GM23338 (cell line): ENCODE measurements around the gene SNX9. TPM values are rescaled to one million over a fixed set of nuclear protein-coding genes. Genes with fewer than 3 reads are reported as not detected.

Experiments used
- ATAC-seq: fragments of 200-7000 bp; cut with Tn5 transposase; 3 replicates; pipeline ENCODE4 v1.9.1; 2020
- DNase-seq: peaks from one replicate; pipeline ENCODE4 v3.0.0-alpha.2; 2015; ENCODE audit warnings: low spot score
- H2AFZ ChIP-seq: fragments of 200-600 bp; sonication (generic); 2 replicates; pipeline ENCODE4 v1.8.0; 2016; ENCODE audit warnings: antibody characterized with exemption, mild to moderate bottlenecking, moderate library complexity
- H3F3A ChIP-seq: fragments of 200-600 bp; sonication (generic); replicated peaks from 2 replicates; pipeline ENCODE4 v1.8.0; 2017; ENCODE audit warnings: antibody characterized with exemption, mixed run types, low read depth
- H3K27ac ChIP-seq: fragments of 200-600 bp; sonication (generic); 2 replicates; pipeline ENCODE4 v1.6.1; 2016; ENCODE audit warnings: low read depth
- H3K27me3 ChIP-seq: fragments of 200-600 bp; sonication (generic); 2 replicates; pipeline ENCODE4 v1.8.0; 2016; ENCODE audit warnings: mild to moderate bottlenecking, mixed run types, moderate library complexity; ENCODE audit not compliant: insufficient read depth
- H3K36me3 ChIP-seq: fragments of 200-600 bp; sonication (generic); 2 replicates; pipeline ENCODE4 v1.8.0; 2016; ENCODE audit warnings: mild to moderate bottlenecking; ENCODE audit not compliant: insufficient read depth
- H3K4me1 ChIP-seq: fragments of 200-600 bp; sonication (generic); 2 replicates; pipeline ENCODE4 v1.8.0; 2016; ENCODE audit warnings: mild to moderate bottlenecking, moderate library complexity; ENCODE audit not compliant: insufficient read depth
- H3K4me2 ChIP-seq: fragments of 200-600 bp; sonication (generic); 2 replicates; pipeline ENCODE4 v1.7.1; 2017; ENCODE audit warnings: mixed run types
- H3K4me3 ChIP-seq: fragments of 200-600 bp; sonication (generic); 2 replicates; pipeline ENCODE4 v1.6.1; 2016; ENCODE audit warnings: mixed run types
- H3K79me2 ChIP-seq: fragments of 200-600 bp; sonication (generic); replicated peaks from 2 replicates; pipeline ENCODE4 v1.8.0; 2017; ENCODE audit warnings: mild to moderate bottlenecking; ENCODE audit not compliant: insufficient read depth
- H3K9me2 ChIP-seq: fragments of 200-600 bp; sonication (generic); 2 replicates; pipeline ENCODE4 v1.8.0; 2017; ENCODE audit not compliant: insufficient read depth
- H4K20me1 ChIP-seq: fragments of 200-600 bp; sonication (generic); replicated peaks from 2 replicates; pipeline ENCODE4 v1.8.0; 2017; ENCODE audit warnings: mild to moderate bottlenecking; ENCODE audit not compliant: insufficient read depth
- H3K27ac Mint-ChIP-seq: 2 replicates; pipeline ENCODE4 v1.8.0; 2020; ENCODE audit warnings: inconsistent platforms, mild to moderate bottlenecking, moderate library complexity, mixed read lengths
- H3K27me3 Mint-ChIP-seq: 3 replicates; pipeline ENCODE4 v1.8.0; 2022; ENCODE audit warnings: low read depth, mild to moderate bottlenecking, moderate library complexity, mixed read lengths, inconsistent platforms; ENCODE audit not compliant: insufficient read depth, poor library complexity
- H3K36me3 Mint-ChIP-seq: 3 replicates; pipeline ENCODE4 v1.8.0; 2021; ENCODE audit warnings: low read depth, mild to moderate bottlenecking, inconsistent platforms, moderate library complexity, mixed read lengths
- H3K4me1 Mint-ChIP-seq: 3 replicates; pipeline ENCODE4 v1.8.0; 2020; ENCODE audit warnings: mild to moderate bottlenecking, inconsistent platforms, mixed read lengths
- H3K4me3 Mint-ChIP-seq: 3 replicates; pipeline ENCODE4 v1.8.0; 2021; ENCODE audit warnings: moderate library complexity, mild to moderate bottlenecking, inconsistent platforms, mixed read lengths
- H3K9me3 Mint-ChIP-seq: 3 replicates; pipeline ENCODE4 v1.8.0; 2020; ENCODE audit warnings: moderate library complexity, mild to moderate bottlenecking, inconsistent platforms, mixed read lengths
- CREB1 ChIP-seq: fragments of 250-450 bp; sonication (Bioruptor Pico); IDR thresholded peaks from 2 replicates; pipeline ENCODE4 v1.5.0; 2020; ENCODE audit warnings: low read depth, mild to moderate bottlenecking, moderate library complexity
- EZH2 ChIP-seq: fragments of 200-600 bp; sonication (generic); IDR thresholded peaks from one replicate; pipeline ENCODE4 v1.8.0; 2017; ENCODE audit warnings: antibody characterized with exemption, mild to moderate bottlenecking, low read depth; ENCODE audit not compliant: unreplicated experiment
- EZH2phosphoT487 ChIP-seq: fragments of 200-600 bp; sonication (generic); IDR thresholded peaks from one replicate; pipeline ENCODE4 v1.8.1; 2018; ENCODE audit warnings: antibody characterized with exemption; ENCODE audit not compliant: unreplicated experiment
- JUNB ChIP-seq: IDR thresholded peaks from one replicate; pipeline ENCODE4 v1.6.1; 2016; ENCODE audit warnings: antibody characterized with exemption; ENCODE audit not compliant: unreplicated experiment
- NANOG ChIP-seq: IDR thresholded peaks from 2 replicates; pipeline ENCODE4 v1.6.1; 2016; ENCODE audit warnings: antibody characterized with exemption, borderline replicate concordance
- POLR2AphosphoS5 ChIP-seq: IDR thresholded peaks from 2 replicates; pipeline ENCODE4 v1.6.1; 2016; ENCODE audit warnings: antibody characterized with exemption, low read depth
- STAT1 ChIP-seq: IDR thresholded peaks from one replicate; pipeline ENCODE4 v1.6.1; 2016; ENCODE audit warnings: antibody characterized with exemption; ENCODE audit not compliant: unreplicated experiment
- ZNF114 ChIP-seq: fragments of 250-450 bp; sonication (Bioruptor Pico); IDR thresholded peaks from 2 replicates; pipeline ENCODE4 v1.5.0; 2020; ENCODE audit warnings: mild to moderate bottlenecking, moderate library complexity
- ZNF331 ChIP-seq: fragments of 250-450 bp; sonication (Bioruptor Pico); IDR thresholded peaks from 2 replicates; pipeline ENCODE4 v1.5.0; 2020; ENCODE audit warnings: low read depth, mild to moderate bottlenecking, moderate library complexity
- polyA plus RNA-seq: library from polyadenylated mRNA; unstranded; fragments of >200 nt; fragmentation: Nextera tagmentation; extraction: Ambion mirVana; gene quantifications from 2 replicates; pipeline ENCODE4 v1.2.1, GENCODE V29; 2016
- total RNA-seq: library from RNA; depleted of rRNA; stranded (reverse); fragments of >200 nt; shearing (Covaris generic); gene quantifications from 2 replicates; pipeline ENCODE4 v1.2.3, GENCODE V29; 2014
- TF ChIP-seq, protein P1 (sequence below): IDR thresholded peaks from one replicate; pipeline ENCODE4 v1.6.1; 2018; ENCODE audit warnings: antibody characterized with exemption; ENCODE audit not compliant: unreplicated experiment
- TF ChIP-seq, protein P2 (sequence below): IDR thresholded peaks from 2 replicates; pipeline ENCODE4 v1.6.1; 2016; ENCODE audit warnings: antibody characterized with exemption
- TF ChIP-seq, protein P3 (sequence below), 2 experiments: fragments of 200-600 bp in 1 of 2; sonication (generic) in 1 of 2; conservative IDR thresholded peaks; 2 replicates each; pipeline versions ENCODE4 v1.5.1 to v1.6.1; 2016 to 2017; ENCODE audit warnings: antibody characterized with exemption in 2 of 2, low read depth in 2 of 2, mild to moderate bottlenecking in 2 of 2, moderate library complexity in 1 of 2
- TF ChIP-seq, protein P4 (sequence below): fragments of 250-450 bp; sonication (Bioruptor Pico); IDR thresholded peaks from 2 replicates; pipeline ENCODE4 v1.5.0; 2020; ENCODE audit warnings: mild to moderate bottlenecking, moderate library complexity

The SNX9 gene
- total and polyA plus RNA-seq, 2 experiments from 2014 or later: 18.4 to 23.3 TPM

DNA sequence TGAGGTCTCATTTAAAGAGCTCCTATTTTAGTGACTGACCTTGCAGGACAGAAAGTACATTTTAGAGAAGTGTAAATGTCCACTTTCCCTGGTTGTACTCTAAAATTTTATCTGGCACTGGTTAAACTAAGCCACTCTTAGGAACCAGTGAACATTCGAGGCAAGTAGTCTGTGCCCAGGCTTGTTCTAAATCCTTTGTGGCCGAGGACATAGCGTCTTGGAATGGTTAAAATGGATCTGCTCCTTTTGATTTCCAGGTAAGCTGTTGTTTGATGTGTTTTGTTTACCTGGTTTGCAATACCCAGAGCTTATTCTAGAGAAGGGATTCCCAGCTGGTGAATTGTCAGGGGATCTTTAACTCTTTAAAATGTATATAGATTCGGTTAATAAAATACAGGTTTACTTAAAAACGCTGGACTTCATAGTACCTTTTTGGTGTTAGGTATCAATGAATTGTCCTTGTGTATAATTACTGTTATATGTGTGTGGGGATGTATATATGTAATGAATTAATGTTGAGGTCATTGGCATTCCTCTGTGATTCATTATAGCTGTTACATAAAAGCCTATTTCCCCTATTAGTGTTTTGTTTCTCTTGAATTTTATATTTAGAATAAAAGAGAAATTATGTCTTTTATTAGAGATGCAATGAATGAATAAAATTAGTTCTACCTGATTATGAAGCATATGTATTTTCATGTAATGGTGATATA, 15.8 kb downstream of the SNX9 start:
- Histone ChIP-seq H3K27me3 (no peaks in the 10 kb centered on the region), H3K79me2 (peaks cover 97% of the 10 kb centered on the region), H3K4me1 (peaks cover 44% of the 10 kb centered on the region), H3F3A (no peaks in the 10 kb centered on the region), H3K27ac (no peak overlapping the region), H3K4me2 (no peak overlapping the region), H3K36me3 (no peaks in the 10 kb centered on the region), H4K20me1 (peaks cover 3% of the 10 kb centered on the region; the same call in 1 of the 2 replicates), H3K4me3 (no peak overlapping the region), H3K9me2 (no peaks in the 10 kb centered on the region), H2AFZ (no peak overlapping the region)
- peaks cover 3% of the 10 kb centered on the region for H3K27me3 Mint-ChIP-seq
- H3K4me3 Mint-ChIP-seq: no peak overlapping the region
- no peak for ATAC-seq
- H3K9me3 Mint-ChIP-seq: no peaks in the 10 kb centered on the region
- no peak for DNase-seq
- H3K36me3 Mint-ChIP-seq: peaks cover 5% of the 10 kb centered on the region; the same call in 1 of the 3 replicates
- TF ChIP-seq, protein P1, sequence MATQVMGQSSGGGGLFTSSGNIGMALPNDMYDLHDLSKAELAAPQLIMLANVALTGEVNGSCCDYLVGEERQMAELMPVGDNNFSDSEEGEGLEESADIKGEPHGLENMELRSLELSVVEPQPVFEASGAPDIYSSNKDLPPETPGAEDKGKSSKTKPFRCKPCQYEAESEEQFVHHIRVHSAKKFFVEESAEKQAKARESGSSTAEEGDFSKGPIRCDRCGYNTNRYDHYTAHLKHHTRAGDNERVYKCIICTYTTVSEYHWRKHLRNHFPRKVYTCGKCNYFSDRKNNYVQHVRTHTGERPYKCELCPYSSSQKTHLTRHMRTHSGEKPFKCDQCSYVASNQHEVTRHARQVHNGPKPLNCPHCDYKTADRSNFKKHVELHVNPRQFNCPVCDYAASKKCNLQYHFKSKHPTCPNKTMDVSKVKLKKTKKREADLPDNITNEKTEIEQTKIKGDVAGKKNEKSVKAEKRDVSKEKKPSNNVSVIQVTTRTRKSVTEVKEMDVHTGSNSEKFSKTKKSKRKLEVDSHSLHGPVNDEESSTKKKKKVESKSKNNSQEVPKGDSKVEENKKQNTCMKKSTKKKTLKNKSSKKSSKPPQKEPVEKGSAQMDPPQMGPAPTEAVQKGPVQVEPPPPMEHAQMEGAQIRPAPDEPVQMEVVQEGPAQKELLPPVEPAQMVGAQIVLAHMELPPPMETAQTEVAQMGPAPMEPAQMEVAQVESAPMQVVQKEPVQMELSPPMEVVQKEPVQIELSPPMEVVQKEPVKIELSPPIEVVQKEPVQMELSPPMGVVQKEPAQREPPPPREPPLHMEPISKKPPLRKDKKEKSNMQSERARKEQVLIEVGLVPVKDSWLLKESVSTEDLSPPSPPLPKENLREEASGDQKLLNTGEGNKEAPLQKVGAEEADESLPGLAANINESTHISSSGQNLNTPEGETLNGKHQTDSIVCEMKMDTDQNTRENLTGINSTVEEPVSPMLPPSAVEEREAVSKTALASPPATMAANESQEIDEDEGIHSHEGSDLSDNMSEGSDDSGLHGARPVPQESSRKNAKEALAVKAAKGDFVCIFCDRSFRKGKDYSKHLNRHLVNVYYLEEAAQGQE: no peak
- TF ChIP-seq EZH2 (no peak), EZH2phosphoT487 (no peak), JUNB (no peak), STAT1 (no peak), ZNF114 (no peak), ZNF331 (CRISPR knock-in tag) (no peak), CREB1 (CRISPR knock-in tag) (no peak), NANOG (no peak), POLR2AphosphoS5 (no peak)
- TF ChIP-seq, protein P2, sequence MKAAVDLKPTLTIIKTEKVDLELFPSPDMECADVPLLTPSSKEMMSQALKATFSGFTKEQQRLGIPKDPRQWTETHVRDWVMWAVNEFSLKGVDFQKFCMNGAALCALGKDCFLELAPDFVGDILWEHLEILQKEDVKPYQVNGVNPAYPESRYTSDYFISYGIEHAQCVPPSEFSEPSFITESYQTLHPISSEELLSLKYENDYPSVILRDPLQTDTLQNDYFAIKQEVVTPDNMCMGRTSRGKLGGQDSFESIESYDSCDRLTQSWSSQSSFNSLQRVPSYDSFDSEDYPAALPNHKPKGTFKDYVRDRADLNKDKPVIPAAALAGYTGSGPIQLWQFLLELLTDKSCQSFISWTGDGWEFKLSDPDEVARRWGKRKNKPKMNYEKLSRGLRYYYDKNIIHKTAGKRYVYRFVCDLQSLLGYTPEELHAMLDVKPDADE: no peak
- TF ChIP-seq, protein P3, sequence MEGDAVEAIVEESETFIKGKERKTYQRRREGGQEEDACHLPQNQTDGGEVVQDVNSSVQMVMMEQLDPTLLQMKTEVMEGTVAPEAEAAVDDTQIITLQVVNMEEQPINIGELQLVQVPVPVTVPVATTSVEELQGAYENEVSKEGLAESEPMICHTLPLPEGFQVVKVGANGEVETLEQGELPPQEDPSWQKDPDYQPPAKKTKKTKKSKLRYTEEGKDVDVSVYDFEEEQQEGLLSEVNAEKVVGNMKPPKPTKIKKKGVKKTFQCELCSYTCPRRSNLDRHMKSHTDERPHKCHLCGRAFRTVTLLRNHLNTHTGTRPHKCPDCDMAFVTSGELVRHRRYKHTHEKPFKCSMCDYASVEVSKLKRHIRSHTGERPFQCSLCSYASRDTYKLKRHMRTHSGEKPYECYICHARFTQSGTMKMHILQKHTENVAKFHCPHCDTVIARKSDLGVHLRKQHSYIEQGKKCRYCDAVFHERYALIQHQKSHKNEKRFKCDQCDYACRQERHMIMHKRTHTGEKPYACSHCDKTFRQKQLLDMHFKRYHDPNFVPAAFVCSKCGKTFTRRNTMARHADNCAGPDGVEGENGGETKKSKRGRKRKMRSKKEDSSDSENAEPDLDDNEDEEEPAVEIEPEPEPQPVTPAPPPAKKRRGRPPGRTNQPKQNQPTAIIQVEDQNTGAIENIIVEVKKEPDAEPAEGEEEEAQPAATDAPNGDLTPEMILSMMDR (conservative IDR thresholded peaks at IDR 0.05; ENCODE audit: low read depth in 2 of 2): no peak
- TF ChIP-seq, protein P4, sequence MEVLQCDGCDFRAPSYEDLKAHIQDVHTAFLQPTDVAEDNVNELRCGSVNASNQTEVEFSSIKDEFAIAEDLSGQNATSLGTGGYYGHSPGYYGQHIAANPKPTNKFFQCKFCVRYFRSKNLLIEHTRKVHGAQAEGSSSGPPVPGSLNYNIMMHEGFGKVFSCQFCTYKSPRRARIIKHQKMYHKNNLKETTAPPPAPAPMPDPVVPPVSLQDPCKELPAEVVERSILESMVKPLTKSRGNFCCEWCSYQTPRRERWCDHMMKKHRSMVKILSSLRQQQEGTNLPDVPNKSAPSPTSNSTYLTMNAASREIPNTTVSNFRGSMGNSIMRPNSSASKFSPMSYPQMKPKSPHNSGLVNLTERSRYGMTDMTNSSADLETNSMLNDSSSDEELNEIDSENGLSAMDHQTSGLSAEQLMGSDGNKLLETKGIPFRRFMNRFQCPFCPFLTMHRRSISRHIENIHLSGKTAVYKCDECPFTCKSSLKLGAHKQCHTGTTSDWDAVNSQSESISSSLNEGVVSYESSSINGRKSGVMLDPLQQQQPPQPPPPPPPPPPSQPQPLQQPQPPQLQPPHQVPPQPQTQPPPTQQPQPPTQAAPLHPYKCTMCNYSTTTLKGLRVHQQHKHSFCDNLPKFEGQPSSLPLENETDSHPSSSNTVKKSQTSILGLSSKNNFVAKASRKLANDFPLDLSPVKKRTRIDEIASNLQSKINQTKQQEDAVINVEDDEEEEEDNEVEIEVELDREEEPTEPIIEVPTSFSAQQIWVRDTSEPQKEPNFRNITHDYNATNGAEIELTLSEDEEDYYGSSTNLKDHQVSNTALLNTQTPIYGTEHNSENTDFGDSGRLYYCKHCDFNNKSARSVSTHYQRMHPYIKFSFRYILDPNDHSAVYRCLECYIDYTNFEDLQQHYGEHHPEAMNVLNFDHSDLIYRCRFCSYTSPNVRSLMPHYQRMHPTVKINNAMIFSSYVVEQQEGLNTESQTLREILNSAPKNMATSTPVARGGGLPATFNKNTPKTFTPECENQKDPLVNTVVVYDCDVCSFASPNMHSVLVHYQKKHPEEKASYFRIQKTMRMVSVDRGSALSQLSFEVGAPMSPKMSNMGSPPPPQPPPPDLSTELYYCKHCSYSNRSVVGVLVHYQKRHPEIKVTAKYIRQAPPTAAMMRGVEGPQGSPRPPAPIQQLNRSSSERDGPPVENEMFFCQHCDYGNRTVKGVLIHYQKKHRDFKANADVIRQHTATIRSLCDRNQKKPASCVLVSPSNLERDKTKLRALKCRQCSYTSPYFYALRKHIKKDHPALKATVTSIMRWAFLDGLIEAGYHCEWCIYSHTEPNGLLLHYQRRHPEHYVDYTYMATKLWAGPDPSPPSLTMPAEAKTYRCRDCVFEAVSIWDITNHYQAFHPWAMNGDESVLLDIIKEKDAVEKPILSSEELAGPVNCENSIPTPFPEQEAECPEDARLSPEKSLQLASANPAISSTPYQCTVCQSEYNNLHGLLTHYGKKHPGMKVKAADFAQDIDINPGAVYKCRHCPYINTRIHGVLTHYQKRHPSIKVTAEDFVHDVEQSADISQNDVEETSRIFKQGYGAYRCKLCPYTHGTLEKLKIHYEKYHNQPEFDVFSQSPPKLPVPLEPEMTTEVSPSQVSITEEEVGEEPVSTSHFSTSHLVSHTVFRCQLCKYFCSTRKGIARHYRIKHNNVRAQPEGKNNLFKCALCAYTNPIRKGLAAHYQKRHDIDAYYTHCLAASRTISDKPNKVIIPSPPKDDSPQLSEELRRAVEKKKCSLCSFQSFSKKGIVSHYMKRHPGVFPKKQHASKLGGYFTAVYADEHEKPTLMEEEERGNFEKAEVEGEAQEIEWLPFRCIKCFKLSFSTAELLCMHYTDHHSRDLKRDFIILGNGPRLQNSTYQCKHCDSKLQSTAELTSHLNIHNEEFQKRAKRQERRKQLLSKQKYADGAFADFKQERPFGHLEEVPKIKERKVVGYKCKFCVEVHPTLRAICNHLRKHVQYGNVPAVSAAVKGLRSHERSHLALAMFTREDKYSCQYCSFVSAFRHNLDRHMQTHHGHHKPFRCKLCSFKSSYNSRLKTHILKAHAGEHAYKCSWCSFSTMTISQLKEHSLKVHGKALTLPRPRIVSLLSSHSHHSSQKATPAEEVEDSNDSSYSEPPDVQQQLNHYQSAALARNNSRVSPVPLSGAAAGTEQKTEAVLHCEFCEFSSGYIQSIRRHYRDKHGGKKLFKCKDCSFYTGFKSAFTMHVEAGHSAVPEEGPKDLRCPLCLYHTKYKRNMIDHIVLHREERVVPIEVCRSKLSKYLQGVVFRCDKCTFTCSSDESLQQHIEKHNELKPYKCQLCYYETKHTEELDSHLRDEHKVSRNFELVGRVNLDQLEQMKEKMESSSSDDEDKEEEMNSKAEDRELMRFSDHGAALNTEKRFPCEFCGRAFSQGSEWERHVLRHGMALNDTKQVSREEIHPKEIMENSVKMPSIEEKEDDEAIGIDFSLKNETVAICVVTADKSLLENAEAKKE (CRISPR knock-in tag): no peak
- H3K4me1 Mint-ChIP-seq: peaks cover 60% of the 10 kb centered on the region
- H3K27ac Mint-ChIP-seq: 0 out of 2 replicates have a peak overlapping the region, but pooled peaks have one; percentile 36
